GM23338 (cell line): ENCODE results near the gene TMEM161B. TPM values are rescaled to one million over a fixed set of nuclear protein-coding genes. Genes with fewer than 3 reads are reported as not detected.
"Not testable (repeated sequence)": the region's sequence is repeated elsewhere in the genome, so short reads cannot be mapped to it uniquely, and the experiment has no call there.

ENCODE experiments used
- ATAC-seq: fragments of 200-7000 bp; cut with Tn5 transposase; 3 replicates; pipeline ENCODE4 v1.9.1; 2020
- DNase-seq: peaks from one replicate; pipeline ENCODE4 v3.0.0-alpha.2; 2015; ENCODE audit warnings: low spot score
- H2AFZ ChIP-seq: fragments of 200-600 bp; sonication (generic); 2 replicates; pipeline ENCODE4 v1.8.0; 2016; ENCODE audit warnings: antibody characterized with exemption, mild to moderate bottlenecking, moderate library complexity
- H3F3A ChIP-seq: fragments of 200-600 bp; sonication (generic); replicated peaks from 2 replicates; pipeline ENCODE4 v1.8.0; 2017; ENCODE audit warnings: antibody characterized with exemption, mixed run types, low read depth
- H3K27ac ChIP-seq: fragments of 200-600 bp; sonication (generic); 2 replicates; pipeline ENCODE4 v1.6.1; 2016; ENCODE audit warnings: low read depth
- H3K27me3 ChIP-seq: fragments of 200-600 bp; sonication (generic); 2 replicates; pipeline ENCODE4 v1.8.0; 2016; ENCODE audit warnings: mild to moderate bottlenecking, mixed run types, moderate library complexity; ENCODE audit not compliant: insufficient read depth
- H3K36me3 ChIP-seq: fragments of 200-600 bp; sonication (generic); 2 replicates; pipeline ENCODE4 v1.8.0; 2016; ENCODE audit warnings: mild to moderate bottlenecking; ENCODE audit not compliant: insufficient read depth
- H3K4me1 ChIP-seq: fragments of 200-600 bp; sonication (generic); 2 replicates; pipeline ENCODE4 v1.8.0; 2016; ENCODE audit warnings: mild to moderate bottlenecking, moderate library complexity; ENCODE audit not compliant: insufficient read depth
- H3K4me2 ChIP-seq: fragments of 200-600 bp; sonication (generic); 2 replicates; pipeline ENCODE4 v1.7.1; 2017; ENCODE audit warnings: mixed run types
- H3K4me3 ChIP-seq: fragments of 200-600 bp; sonication (generic); 2 replicates; pipeline ENCODE4 v1.6.1; 2016; ENCODE audit warnings: mixed run types
- H3K79me2 ChIP-seq: fragments of 200-600 bp; sonication (generic); replicated peaks from 2 replicates; pipeline ENCODE4 v1.8.0; 2017; ENCODE audit warnings: mild to moderate bottlenecking; ENCODE audit not compliant: insufficient read depth
- H3K9me2 ChIP-seq: fragments of 200-600 bp; sonication (generic); 2 replicates; pipeline ENCODE4 v1.8.0; 2017; ENCODE audit not compliant: insufficient read depth
- H4K20me1 ChIP-seq: fragments of 200-600 bp; sonication (generic); replicated peaks from 2 replicates; pipeline ENCODE4 v1.8.0; 2017; ENCODE audit warnings: mild to moderate bottlenecking; ENCODE audit not compliant: insufficient read depth
- H3K27ac Mint-ChIP-seq: 2 replicates; pipeline ENCODE4 v1.8.0; 2020; ENCODE audit warnings: inconsistent platforms, mild to moderate bottlenecking, moderate library complexity, mixed read lengths
- H3K27me3 Mint-ChIP-seq: 3 replicates; pipeline ENCODE4 v1.8.0; 2022; ENCODE audit warnings: low read depth, mild to moderate bottlenecking, moderate library complexity, mixed read lengths, inconsistent platforms; ENCODE audit not compliant: insufficient read depth, poor library complexity
- H3K36me3 Mint-ChIP-seq: 3 replicates; pipeline ENCODE4 v1.8.0; 2021; ENCODE audit warnings: low read depth, mild to moderate bottlenecking, inconsistent platforms, moderate library complexity, mixed read lengths
- H3K4me1 Mint-ChIP-seq: 3 replicates; pipeline ENCODE4 v1.8.0; 2020; ENCODE audit warnings: mild to moderate bottlenecking, inconsistent platforms, mixed read lengths
- H3K4me3 Mint-ChIP-seq: 3 replicates; pipeline ENCODE4 v1.8.0; 2021; ENCODE audit warnings: moderate library complexity, mild to moderate bottlenecking, inconsistent platforms, mixed read lengths
- H3K9me3 Mint-ChIP-seq: 3 replicates; pipeline ENCODE4 v1.8.0; 2020; ENCODE audit warnings: moderate library complexity, mild to moderate bottlenecking, inconsistent platforms, mixed read lengths
- CREB1 ChIP-seq: fragments of 250-450 bp; sonication (Bioruptor Pico); IDR thresholded peaks from 2 replicates; pipeline ENCODE4 v1.5.0; 2020; ENCODE audit warnings: low read depth, mild to moderate bottlenecking, moderate library complexity
- CTCF ChIP-seq, 2 experiments: fragments of 200-600 bp in 1 of 2; sonication (generic) in 1 of 2; conservative IDR thresholded peaks; 2 replicates each; pipeline versions ENCODE4 v1.5.1 to v1.6.1; 2016 to 2017; ENCODE audit warnings: antibody characterized with exemption in 2 of 2, low read depth in 2 of 2, mild to moderate bottlenecking in 2 of 2, moderate library complexity in 1 of 2
- EZH2 ChIP-seq: fragments of 200-600 bp; sonication (generic); IDR thresholded peaks from one replicate; pipeline ENCODE4 v1.8.0; 2017; ENCODE audit warnings: antibody characterized with exemption, mild to moderate bottlenecking, low read depth; ENCODE audit not compliant: unreplicated experiment
- EZH2phosphoT487 ChIP-seq: fragments of 200-600 bp; sonication (generic); IDR thresholded peaks from one replicate; pipeline ENCODE4 v1.8.1; 2018; ENCODE audit warnings: antibody characterized with exemption; ENCODE audit not compliant: unreplicated experiment
- JUNB ChIP-seq: IDR thresholded peaks from one replicate; pipeline ENCODE4 v1.6.1; 2016; ENCODE audit warnings: antibody characterized with exemption; ENCODE audit not compliant: unreplicated experiment
- STAT1 ChIP-seq: IDR thresholded peaks from one replicate; pipeline ENCODE4 v1.6.1; 2016; ENCODE audit warnings: antibody characterized with exemption; ENCODE audit not compliant: unreplicated experiment
- ZNF114 ChIP-seq: fragments of 250-450 bp; sonication (Bioruptor Pico); IDR thresholded peaks from 2 replicates; pipeline ENCODE4 v1.5.0; 2020; ENCODE audit warnings: mild to moderate bottlenecking, moderate library complexity
- ZNF462 ChIP-seq: fragments of 250-450 bp; sonication (Bioruptor Pico); IDR thresholded peaks from 2 replicates; pipeline ENCODE4 v1.5.0; 2020; ENCODE audit warnings: mild to moderate bottlenecking, moderate library complexity
- polyA plus RNA-seq: library from polyadenylated mRNA; unstranded; fragments of >200 nt; fragmentation: Nextera tagmentation; extraction: Ambion mirVana; gene quantifications from 2 replicates; pipeline ENCODE4 v1.2.1, GENCODE V29; 2016
- total RNA-seq: library from RNA; depleted of rRNA; stranded (reverse); fragments of >200 nt; shearing (Covaris generic); gene quantifications from 2 replicates; pipeline ENCODE4 v1.2.3, GENCODE V29; 2014

The TMEM161B gene
- total and polyA plus RNA-seq, 2 experiments from 2014 or later = 11.9 to 25.5 TPM

- not testable (repeated sequence) for H4K20me1 ChIP-seq, H3K4me2 ChIP-seq, H3K36me3 ChIP-seq, H3K27ac Mint-ChIP-seq, H3K4me1 ChIP-seq, H3K36me3 Mint-ChIP-seq, H3K27me3 ChIP-seq, H3K4me3 Mint-ChIP-seq, H3K9me2 ChIP-seq, H3K27me3 Mint-ChIP-seq, H2AFZ ChIP-seq, H3K4me3 ChIP-seq, H3K79me2 ChIP-seq, ATAC-seq, H3K4me1 Mint-ChIP-seq, DNase-seq, H3F3A ChIP-seq, H3K27ac ChIP-seq
- H3K9me3 Mint-ChIP-seq = peaks cover 15% of the 10 kb centered on the region
Measured at GRCh38 chr5:88177486-88177885, 91.2 kb downstream of the TMEM161B start.

- Histone ChIP-seq H3K9me2 (0 out of 2 replicates have a peak, but pooled peaks cover 4% of the 10 kb centered on the region), H2AFZ (peak overlapping the region; percentile 96), H4K20me1 (no peaks in the 10 kb centered on the region), H3K4me1 (peaks cover 8% of the 10 kb centered on the region), H3K27me3 (no peaks in the 10 kb centered on the region), H3K27ac (0 out of 2 replicates have a peak overlapping the region, but pooled peaks have one; percentile 9), H3F3A (no peaks in the 10 kb centered on the region), H3K79me2 (no peaks in the 10 kb centered on the region), H3K4me3 (no peak overlapping the region), H3K4me2 (peak overlapping the region; percentile 57; the same call in 1 of the 2 replicates), H3K36me3 (0 out of 2 replicates have a peak, but pooled peaks cover 4% of the 10 kb centered on the region)
- H3K27me3 Mint-ChIP-seq = no peaks in the 10 kb centered on the region
- peaks cover 34% of the 10 kb centered on the region for H3K9me3 Mint-ChIP-seq
- ATAC-seq = peak; percentile 80
- no peak overlapping the region for H3K27ac Mint-ChIP-seq
- peaks cover 8% of the 10 kb centered on the region; the same call in 2 of the 3 replicates for H3K36me3 Mint-ChIP-seq
- peaks cover 4% of the 10 kb centered on the region; the same call in 1 of the 3 replicates for H3K4me1 Mint-ChIP-seq
- no peak overlapping the region for H3K4me3 Mint-ChIP-seq
- DNase-seq = peak; percentile 57
- TF ChIP-seq ZNF114 (CRISPR knock-in tag) (no peak), EZH2phosphoT487 (no peak), STAT1 (no peak), ZNF462 (CRISPR knock-in tag) (no peak), CREB1 (CRISPR knock-in tag) (no peak), CTCF (conservative IDR thresholded peaks at IDR 0.05; ENCODE audit: low read depth in 2 of 2) (no peak), JUNB (no peak), EZH2 (no peak)
Measured at GRCh38 chr5:88172847-88173758, 95.5 kb downstream of the TMEM161B start.
